ENCODE measurements around the gene IER5L.
"Not testable (repeated sequence)": the region's sequence is repeated elsewhere in the genome, so short reads cannot be mapped to it uniquely, and the experiment has no call there.

The IER5L gene

DNA sequence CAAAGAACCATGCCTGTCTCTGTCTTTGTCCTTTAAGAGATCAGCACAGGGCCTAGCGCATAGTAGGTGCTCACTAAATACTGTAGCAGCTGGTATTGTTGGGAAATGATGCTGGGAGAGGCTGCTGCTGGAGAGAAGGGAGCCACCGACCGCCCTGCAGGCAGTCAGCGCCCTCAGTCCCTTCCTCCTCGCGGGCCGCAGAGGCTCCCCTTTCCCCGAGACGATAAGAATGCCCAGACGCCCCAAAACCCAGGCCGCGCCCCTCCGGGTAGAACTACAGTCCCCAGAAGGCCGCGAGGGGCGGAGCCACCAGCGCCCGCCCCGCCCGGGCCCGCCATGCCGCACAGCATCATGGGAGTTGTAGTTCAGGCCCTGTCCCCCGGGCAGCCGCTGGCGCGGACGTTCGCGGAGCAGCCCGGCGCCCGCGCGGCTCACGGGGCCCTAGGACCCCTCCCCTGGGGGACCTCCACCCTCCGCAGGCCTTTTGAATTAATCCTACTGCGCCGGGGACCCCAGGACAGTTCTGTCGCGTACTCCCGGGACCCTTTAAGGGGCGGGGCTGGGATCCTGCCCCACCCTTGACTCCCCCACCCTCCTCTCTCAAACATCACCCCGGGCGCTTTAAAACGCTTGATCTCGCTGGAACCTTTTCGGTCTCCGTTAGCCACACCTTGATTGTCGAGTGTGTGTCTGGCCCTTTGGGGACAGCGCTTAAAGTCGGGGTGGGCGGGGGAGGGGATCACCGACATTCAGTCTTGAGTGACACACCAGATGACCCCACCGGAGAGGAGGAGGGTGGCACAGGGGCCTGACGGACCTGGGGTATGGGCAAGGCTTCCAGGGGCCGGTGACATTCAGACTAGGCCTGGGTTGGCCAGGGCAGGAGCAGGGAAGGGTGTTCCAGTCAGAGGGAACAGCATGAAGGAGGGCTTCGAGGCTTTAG, 24.8 kb upstream of the IER5L start:
- DNase-seq (ENCODE audit: low read depth), result no peak

DNA sequence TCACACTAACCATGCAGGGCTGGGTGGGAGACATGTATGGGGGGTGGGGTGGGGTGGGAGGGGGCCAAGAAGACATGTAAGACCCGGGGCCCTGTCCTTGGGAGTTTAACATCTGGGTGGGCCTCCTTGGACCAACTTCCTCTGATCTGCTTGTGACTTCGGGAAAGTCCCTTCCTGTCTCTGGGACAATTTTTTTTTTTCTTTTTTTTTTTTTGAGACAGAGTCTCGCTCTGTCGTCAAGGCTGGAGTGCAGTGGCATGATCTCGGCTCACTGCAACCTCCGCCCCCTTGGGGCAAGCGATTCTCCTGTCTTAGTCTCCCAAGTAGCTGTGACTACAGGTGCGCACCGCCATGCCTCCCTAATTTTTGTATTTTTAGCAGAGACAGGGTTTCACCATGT, 23.8 kb upstream of the IER5L start:
- DNase-seq (ENCODE audit: low read depth), result no peak

DNA sequence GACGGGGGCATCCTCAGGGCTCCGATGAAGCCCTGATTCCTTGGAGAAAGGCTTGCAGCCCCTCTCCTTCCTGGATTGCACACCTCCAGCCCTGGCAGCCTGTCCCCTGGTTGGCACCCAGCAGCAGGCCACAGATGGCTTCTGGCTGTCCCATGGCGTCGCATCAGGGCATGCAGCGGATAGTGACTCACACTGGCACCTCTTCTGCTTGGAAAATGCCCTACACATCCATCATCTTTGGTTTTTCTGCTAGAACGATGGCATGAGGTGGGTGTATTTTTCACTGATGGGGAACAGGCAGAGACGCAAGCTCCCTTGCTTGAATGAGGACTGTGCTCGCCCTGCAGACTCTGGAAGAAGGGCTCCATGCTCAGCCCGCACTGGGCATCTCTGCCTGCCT, 23.2 kb upstream of the IER5L start:
- DNase-seq (ENCODE audit: low read depth), result no peak

DNA sequence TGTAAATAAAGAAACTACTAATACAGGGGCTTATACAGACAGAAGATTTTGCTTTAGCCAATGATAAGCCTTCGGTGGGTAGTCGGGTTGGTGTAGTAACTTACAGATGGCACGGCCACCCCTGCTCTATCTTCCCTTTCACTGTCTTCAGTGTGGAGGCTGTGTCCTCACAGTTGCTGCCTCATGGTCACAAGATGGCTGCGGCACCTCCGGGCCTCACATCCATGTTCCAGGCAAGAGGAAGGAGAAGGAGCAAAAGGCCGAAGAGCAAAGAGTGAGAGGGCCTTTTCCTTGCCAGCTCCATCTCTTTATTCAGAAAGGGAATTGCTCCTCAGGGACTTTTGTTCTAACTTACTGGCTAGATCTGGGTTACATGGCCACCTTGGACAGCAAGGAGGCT, 22.2 kb upstream of the IER5L start:
- no peak for DNase-seq (ENCODE audit: low read depth)

- DNase-seq (ENCODE audit: low read depth), result no peak
These were observed 21.0 kb upstream of the IER5L start for GRCh38 chr9:129199044-129199435.

GRCh38 chr9:129198319-129199043, 20.4 kb upstream of the IER5L start:
- DNase-seq (ENCODE audit: low read depth), result no peak

- DNase-seq (ENCODE audit: low read depth), result no peak
These were observed 19.9 kb upstream of the IER5L start for GRCh38 chr9:129197978-129198318.

- not testable (repeated sequence) for DNase-seq (ENCODE audit: low read depth)
These were observed 19.0 kb upstream of the IER5L start for GRCh38 chr9:129197045-129197444.

- DNase-seq (ENCODE audit: low read depth), result no peak
These were observed 17.5 kb upstream of the IER5L start for GRCh38 chr9:129195606-129196005.

DNA sequence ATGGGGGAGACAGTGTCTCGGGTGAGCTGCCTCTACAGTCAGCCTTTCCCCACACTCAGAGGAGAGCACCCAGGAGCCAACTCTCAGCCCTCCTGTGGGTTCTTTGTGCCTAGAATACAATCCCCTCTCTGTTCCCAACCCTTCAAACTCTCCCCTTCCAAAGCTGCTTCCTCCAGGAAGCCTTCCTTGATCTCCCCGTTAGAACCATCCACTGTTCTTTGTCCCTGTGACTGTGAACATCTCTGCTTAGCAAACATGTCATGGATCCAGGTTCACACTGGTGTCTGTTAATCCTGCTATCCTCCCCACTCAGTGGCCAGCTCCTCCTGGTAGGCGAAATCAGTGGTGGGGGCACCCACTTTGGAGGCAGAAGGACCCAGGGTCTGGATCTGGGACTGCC, 16.2 kb upstream of the IER5L start:
- DNase-seq (ENCODE audit: low read depth), result no peak

DNA sequence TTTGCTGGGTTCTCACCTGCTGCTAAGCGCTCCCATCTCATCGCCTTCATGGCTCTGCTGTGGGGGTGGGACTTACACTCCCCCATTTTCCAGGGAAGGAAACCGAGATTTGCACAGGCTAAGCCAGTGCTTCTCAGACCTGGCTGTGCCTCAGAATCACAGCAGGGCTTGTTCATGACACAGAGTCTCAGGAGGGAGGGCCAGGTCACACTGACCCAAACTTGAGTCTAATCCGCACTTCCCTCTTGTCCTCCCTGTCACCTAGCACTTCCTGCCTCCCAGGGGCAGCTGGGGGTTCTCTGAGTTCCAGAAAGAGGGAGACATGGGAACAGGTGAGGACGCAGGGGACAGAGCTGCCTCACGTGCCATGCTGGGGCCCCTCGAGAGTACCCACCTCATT, 15.6 kb upstream of the IER5L start:
- no peak for DNase-seq (ENCODE audit: low read depth)

GRCh38 chr9:129191234-129191633, 13.2 kb upstream of the IER5L start:
- DNase-seq (ENCODE audit: low read depth), result no peak

- DNase-seq (ENCODE audit: low read depth), result not testable (repeated sequence)
These were observed 11.9 kb upstream of the IER5L start for GRCh38 chr9:129189971-129190370.

GRCh38 chr9:129187042-129187441, 9.0 kb upstream of the IER5L start:
- DNase-seq (ENCODE audit: low read depth), result no peak

DNA sequence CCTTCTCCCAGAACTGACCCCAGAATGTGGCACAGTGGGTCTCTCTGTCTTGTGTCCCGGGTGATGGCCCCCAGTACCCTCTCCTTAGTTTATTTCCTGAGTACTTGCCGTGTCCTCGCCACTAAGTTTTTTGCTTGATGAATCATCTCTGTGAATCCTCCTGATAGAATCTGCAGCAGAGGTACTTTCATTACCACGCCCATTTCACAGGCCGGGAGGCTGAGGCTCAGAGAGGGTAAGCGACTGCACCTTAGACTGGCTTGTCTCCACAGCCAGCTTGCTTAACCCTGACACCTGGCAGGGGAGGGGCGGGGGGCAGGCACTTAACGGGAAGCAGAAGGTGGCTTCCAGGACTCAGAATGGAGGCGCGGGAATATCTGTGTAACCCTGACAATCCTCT, 7.9 kb upstream of the IER5L start:
- DNase-seq (ENCODE audit: low read depth), result no peak

DNA sequence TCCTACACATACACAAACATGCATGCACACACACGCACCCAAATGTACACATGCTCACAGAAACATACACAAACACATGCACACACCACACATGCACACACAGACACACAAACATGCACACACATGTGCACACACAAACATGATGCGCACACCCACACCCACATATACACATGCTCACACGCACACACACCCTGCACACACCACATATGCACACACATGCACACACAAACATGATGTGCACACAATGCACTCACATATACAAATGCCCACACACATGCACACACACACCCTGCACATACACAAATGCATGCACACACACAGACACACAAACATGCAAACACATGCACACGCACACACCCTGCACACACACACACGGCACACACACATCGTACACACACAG, 7.3 kb upstream of the IER5L start:
- DNase-seq (ENCODE audit: low read depth), result no peak

DNA sequence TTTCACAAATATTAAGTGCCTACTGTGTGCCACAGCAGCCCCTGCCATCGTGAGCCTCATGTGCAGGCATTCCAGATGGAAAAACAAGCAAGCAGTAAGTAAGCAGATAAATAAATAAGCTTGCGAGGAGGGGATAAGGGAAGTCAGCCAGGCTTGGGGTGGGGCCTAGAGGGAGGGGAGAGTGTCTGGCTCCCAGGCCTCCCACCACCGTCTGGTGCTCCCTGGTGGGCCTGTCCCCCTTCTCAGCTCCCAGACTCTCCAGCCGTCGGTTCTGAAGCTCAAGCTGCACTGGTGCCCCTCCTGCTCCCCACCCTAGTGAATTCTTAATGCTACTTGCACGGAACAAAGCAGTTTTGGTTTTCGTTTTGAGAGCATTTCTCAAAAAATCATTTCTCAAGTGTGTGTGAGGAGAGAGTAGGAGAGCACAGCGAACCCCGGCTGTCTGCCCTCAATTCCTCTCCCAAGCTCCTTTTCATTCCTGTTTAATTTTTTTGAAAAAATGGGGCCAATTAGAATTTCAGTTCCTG, 6.6 kb upstream of the IER5L start:
- no peak for DNase-seq (ENCODE audit: low read depth)

DNA sequence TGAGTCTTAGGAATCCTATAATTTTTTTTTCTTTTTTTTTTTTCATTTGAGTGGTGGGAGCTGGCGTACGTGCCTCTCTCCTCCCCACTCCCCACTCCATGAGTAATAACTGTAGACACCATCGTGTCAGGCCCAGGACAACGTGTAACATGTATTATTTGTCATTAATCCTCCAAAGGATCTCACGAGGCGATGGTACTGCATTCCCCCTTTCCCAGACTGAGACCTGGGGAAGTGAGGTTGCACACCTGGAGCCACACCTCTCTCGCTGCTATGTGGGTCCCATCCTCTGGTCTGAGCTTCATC, 6.1 kb upstream of the IER5L start:
- DNase-seq (ENCODE audit: low read depth), result no peak

- no peak for DNase-seq (ENCODE audit: low read depth)
These were observed 5.6 kb upstream of the IER5L start for GRCh38 chr9:129183495-129184218.

DNA sequence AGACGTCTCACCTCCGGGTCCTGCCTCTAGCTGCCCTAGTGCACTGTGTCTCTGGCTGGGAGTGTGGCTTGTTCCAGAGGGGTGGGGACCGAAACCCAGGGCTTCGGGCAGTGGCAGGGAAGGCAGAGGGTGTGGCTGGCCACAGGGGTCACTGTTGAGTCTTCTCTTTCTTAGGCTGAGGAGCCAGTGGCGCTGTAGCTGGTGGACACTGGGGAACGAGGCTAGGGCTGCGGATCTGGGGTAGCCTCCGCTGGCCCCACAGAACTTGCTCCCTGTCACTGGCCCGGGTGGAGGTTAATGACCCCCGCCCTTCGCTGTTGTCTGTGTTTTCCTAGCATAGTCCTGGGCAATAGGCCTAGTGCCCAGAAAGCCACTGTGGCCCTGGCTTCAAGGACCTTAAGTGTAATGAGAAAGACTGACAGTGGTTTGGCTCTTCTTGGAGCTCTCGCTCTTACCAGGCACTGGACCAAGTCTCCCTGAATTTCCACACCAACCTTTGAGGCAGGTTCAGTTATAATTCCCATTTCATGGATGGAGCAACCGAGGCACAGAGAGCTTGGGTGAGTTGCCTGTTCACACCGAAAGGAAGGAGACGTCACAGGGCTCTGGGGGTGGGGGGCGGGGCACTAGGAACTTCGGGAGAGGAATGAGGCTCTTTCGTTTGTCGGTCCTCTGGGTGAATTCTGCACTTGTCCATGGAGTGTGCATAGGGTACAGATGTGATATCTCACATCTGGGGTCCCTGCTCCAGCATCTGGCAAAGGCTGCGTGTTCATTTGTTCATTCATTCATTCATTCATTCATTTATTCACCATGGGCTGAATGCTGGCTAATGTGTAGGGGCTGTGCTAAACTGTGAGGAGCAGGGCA, 4.8 kb upstream of the IER5L start:
- no peak for DNase-seq (ENCODE audit: low read depth)

GRCh38 chr9:129182122-129182521, 4.1 kb upstream of the IER5L start:
- no peak for DNase-seq (ENCODE audit: low read depth)

GRCh38 chr9:129181246-129181645, 3.2 kb upstream of the IER5L start:
- no peak for DNase-seq (ENCODE audit: low read depth)
